T-cell (primary cell): ENCODE results near the gene UAP1L1. TPM values are rescaled to one million over a fixed set of nuclear protein-coding genes. Genes with fewer than 3 reads are reported as not detected.

ENCODE experiments used
- ATAC-seq, 4 experiments: fragments of 200-7000 bp in 3 of 4; fragments of 150-1000 bp in 1 of 4; cut with Tn5 transposase; replicated peaks in 1 of 4; 1 replicate in 3 of 4; 2 replicates in 1 of 4; pipeline ENCODE4 v1.10.0; 2021; ENCODE audit warnings: moderate library complexity in 3 of 4, mild to moderate bottlenecking in 2 of 4, moderate number of reproducible peaks in 1 of 4
- CTCF ChIA-PET, 2 donors: fragments of 300-600 bp; sonication (Branson Sonifier 250); formaldehyde crosslinking; loops; one replicate each; lab custom pipeline; 2022; ENCODE audit warnings: antibody characterized with exemption in 2 of 2; lab: Charles Lee
- POLR2A ChIA-PET, 2 donors: fragments of 300-600 bp; sonication (Branson Sonifier 250); formaldehyde crosslinking; loops; one replicate each; lab custom pipeline; 2022; ENCODE audit warnings: antibody characterized with exemption in 2 of 2; lab: Charles Lee
- DNase-seq, 35 experiments: peaks; one replicate each; pipeline versions ENCODE4 v3.0.0 to v3.0.0-alpha.2; 2013 to 2023
- H3K27ac ChIP-seq: one replicate; pipeline ENCODE4 v1.5.1; 2013; ENCODE audit warnings: low read length
- H3K27me3 ChIP-seq, 2 experiments: replicated peaks in 1 of 2; 1 replicate in 1 of 2; 2 replicates in 1 of 2; pipeline versions ENCODE4 v1.6.1 to v1.7.0; 2013; ENCODE audit warnings: low read length in 1 of 2, mixed read lengths in 1 of 2; ENCODE audit not compliant: control insufficient read depth in 2 of 2, insufficient read depth in 2 of 2; ENCODE audit errors: extremely low read depth in 1 of 2
- H3K36me3 ChIP-seq, 2 donors: 1 replicate in 1 of 2; 2 replicates in 1 of 2; pipeline versions ENCODE4 v1.6.1 to v1.7.0; 2013; ENCODE audit warnings: low read length in 1 of 2; ENCODE audit not compliant: control insufficient read depth in 2 of 2, insufficient read depth in 1 of 2; ENCODE audit errors: extremely low read depth in 1 of 2
- H3K4me1 ChIP-seq, 2 experiments: 1 replicate in 1 of 2; 2 replicates in 1 of 2; pipeline versions ENCODE4 v1.6.1 to v1.7.0; 2013; ENCODE audit warnings: low read length in 2 of 2, mixed read lengths in 1 of 2; ENCODE audit not compliant: insufficient read depth in 2 of 2, control insufficient read depth in 1 of 2; ENCODE audit errors: extremely low read depth in 1 of 2
- H3K4me3 ChIP-seq, 2 donors: 1 replicate in 1 of 2; 2 replicates in 1 of 2; pipeline versions ENCODE4 v1.5.1 to v1.7.0; 2013; ENCODE audit warnings: mild to moderate bottlenecking in 2 of 2, low read length in 1 of 2, moderate library complexity in 1 of 2; ENCODE audit not compliant: control insufficient read depth in 1 of 2; ENCODE audit errors: extremely low read depth in 1 of 2
- H3K9me3 ChIP-seq: 2 replicates; pipeline ENCODE4 v1.7.0; 2013
- H3K27ac Mint-ChIP-seq, 2 donors: one replicate each; pipeline ENCODE4 v1.8.0; 2020 to 2021; ENCODE audit warnings: mild to moderate bottlenecking in 2 of 2, mixed read lengths in 2 of 2
- H3K27me3 Mint-ChIP-seq, 2 donors: one replicate each; pipeline ENCODE4 v1.8.0; 2021 to 2022; ENCODE audit warnings: mixed read lengths in 2 of 2
- H3K36me3 Mint-ChIP-seq: one replicate; pipeline ENCODE4 v1.8.0; 2021; ENCODE audit warnings: mixed read lengths
- H3K4me1 Mint-ChIP-seq, 3 donors: one replicate each; pipeline ENCODE4 v1.8.0; 2020 to 2022; ENCODE audit warnings: mixed read lengths in 3 of 3, mild to moderate bottlenecking in 1 of 3
- H3K4me3 Mint-ChIP-seq, 3 donors: one replicate each; pipeline ENCODE4 v1.8.0; 2020 to 2022; ENCODE audit warnings: mild to moderate bottlenecking in 3 of 3, mixed read lengths in 3 of 3, moderate library complexity in 3 of 3
- H3K9me3 Mint-ChIP-seq, 3 donors: one replicate each; pipeline ENCODE4 v1.8.0; 2020 to 2022; ENCODE audit warnings: mixed read lengths in 3 of 3
- whole genome bisulfite sequencing: methylation state at CpG from one replicate; pipeline ENCODE4 v1.1.5; 2013; ENCODE audit warnings: missing lambda C conversion rate; ENCODE audit not compliant: insufficient coverage; 5-methylcytosine and 5-hydroxymethylcytosine counted together
- total RNA-seq, 35 experiments: library from RNA in 6 of 35; stranded (reverse) in 6 of 35; fragments of 120-200 nt in 1 of 35; gene quantifications; one replicate each; pipeline versions ENCODE4 v1.2.1 to v1.2.4 and lab custom pipeline; 2013 to 2026

UAP1L1 gene
- total RNA-seq, 5 donors from 2014 or later (not counting 1 experiment from before 2014, with no cell fraction given), result 11.3 to 32.8 (median 19.3) TPM

DNA sequence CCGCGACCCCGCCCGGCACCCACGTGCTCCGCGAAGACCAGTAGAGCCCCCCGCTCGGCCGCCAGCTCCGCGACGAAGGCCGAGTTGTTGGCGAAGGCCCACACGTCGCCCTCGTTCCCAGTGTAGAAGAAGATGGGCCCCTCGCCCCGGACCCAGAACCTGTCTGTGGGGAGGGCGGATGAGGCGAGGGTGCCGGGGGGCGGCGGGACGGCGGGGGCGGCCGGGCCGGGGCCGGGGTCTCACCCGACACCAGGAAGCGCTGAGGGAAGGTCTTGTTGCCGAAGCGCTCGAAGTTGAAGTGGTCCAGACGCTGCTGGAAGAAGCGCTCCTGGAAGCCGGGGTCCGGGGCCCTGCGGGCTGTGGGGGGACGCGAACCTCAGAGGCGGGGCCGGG lies 36.9 kb downstream of the UAP1L1 start:
- H3K36me3 ChIP-seq, result peaks cover 7 to 35% of the 10 kb centered on the region in 2 donors
- H3K4me3 ChIP-seq, result peak overlapping the region; percentile 44 to 47
- Mint-ChIP-seq H3K9me3 (no peaks in the 10 kb centered on the region), H3K36me3 (peaks cover 3% of the 10 kb centered on the region), H3K27ac (no peak overlapping the region), H3K27me3 (no peaks in the 10 kb centered on the region), H3K4me1 (peaks cover 5 to 10% (median 5%) of the 10 kb centered on the region in 3 donors), H3K4me3 (peak overlapping the region; percentile 49 to 71 (median 68))
- DNase-seq, result no peak
- ATAC-seq, result peak; percentile 13 to 42 (median 16)
- ChIA-PET CTCF (no interaction called here), POLR2A (interaction anchor here in 1 of 2 donors (0.7 kb wide), 1 partner anchor 17 kb away, joined by 11 read pairs; no protein-coding TSS in a partner anchor)
- peaks cover 4 to 27% of the 10 kb centered on the region in 2 experiments for H3K4me1 ChIP-seq
- H3K27ac ChIP-seq, result no peak overlapping the region
- WGBS, result 0% methylated on average over 37 of the region's 45 CpGs
- no peaks in the 10 kb centered on the region for H3K9me3 ChIP-seq
- H3K27me3 ChIP-seq, result peaks cover 0 to 2% of the 10 kb centered on the region in 2 experiments

- H3K4me3 ChIP-seq, result peak within 1 kb of the TSS; percentile 44 to 52
- 3% methylated on average over 70 of the region's 70 CpGs for WGBS
- H3K9me3 ChIP-seq, result no peaks in the 10 kb centered on the region
- H3K4me1 Mint-ChIP-seq, result peaks cover 5 to 13% (median 5%) of the 10 kb centered on the region in 3 donors
- peak; percentile 93 to 95 (median 94) for ATAC-seq
- peaks cover 4 to 27% of the 10 kb centered on the region in 2 experiments for H3K4me1 ChIP-seq
- no peak within 1 kb of the TSS for H3K27ac ChIP-seq
- peaks cover 0 to 2% of the 10 kb centered on the region in 2 experiments for H3K27me3 ChIP-seq
- DNase-seq, result peak; percentile 43 to 89 (median 71)
- H3K36me3 ChIP-seq, result peaks cover 3 to 29% of the 10 kb centered on the region in 2 donors
- ChIA-PET CTCF (interaction anchor here (0.5 to 0.8 kb wide), 2 partner anchors 19 to 462 kb away, joined by 3 read pairs; no protein-coding TSS in a partner anchor), POLR2A (interaction anchor here in 1 of 2 donors (0.6 kb wide), 1 partner anchor 126 kb away, joined by 4 read pairs; the partner anchor contains the start of gene TUBB4B)
- no peaks in the 10 kb centered on the region for H3K27me3 Mint-ChIP-seq
- H3K27ac Mint-ChIP-seq, result peak within 1 kb of the TSS in 1 of 2 donors; percentile 68
- peaks cover 3% of the 10 kb centered on the region for H3K36me3 Mint-ChIP-seq
- H3K4me3 Mint-ChIP-seq, result peak within 1 kb of the TSS; percentile 68 to 78 (median 71)
- H3K9me3 Mint-ChIP-seq, result no peaks in the 10 kb centered on the region
Observed at GRCh38 chr9:137114613-137115393, 37.5 kb downstream of the UAP1L1 start, which contains the start of gene DPP7. DPP7 (minus strand) TSS chr9:137114733; CDS start chr9:137114713, 20 bp downstream.

DNA sequence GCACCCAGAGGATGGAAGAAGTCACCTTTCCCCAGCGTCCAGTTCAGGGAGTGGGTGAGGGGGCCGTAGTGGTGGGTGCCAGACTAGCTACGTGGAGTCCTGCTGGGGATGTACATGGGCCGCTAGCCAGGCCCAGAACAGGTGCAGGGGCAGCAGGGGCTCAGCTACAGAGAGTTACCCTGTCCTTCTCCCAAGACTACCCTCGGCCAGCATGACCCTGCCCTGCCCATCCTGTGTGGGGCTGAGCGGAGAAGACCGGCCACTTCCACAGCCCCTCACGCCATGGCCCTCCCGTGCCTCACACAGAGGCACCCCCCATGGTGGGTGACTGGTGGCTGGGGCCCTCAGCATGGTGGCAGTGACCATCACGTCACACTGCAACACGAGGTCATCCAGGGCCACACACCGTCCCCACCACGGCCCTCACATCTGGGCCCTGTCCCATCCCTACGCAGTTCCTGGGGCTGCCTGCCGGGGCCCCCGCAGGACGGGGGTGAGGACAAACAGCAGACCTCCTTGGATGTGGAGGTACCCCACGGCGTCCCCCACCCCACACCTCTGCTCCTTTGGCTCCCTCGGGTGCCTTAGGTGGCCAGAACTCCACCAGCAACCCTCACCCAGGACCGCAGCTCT lies 38.2 kb downstream of the UAP1L1 start:
- peaks cover 5 to 13% (median 5%) of the 10 kb centered on the region in 3 donors for H3K4me1 Mint-ChIP-seq
- no peaks in the 10 kb centered on the region for H3K27me3 Mint-ChIP-seq
- 88% methylated on average over 16 of the region's 21 CpGs for WGBS

DNA sequence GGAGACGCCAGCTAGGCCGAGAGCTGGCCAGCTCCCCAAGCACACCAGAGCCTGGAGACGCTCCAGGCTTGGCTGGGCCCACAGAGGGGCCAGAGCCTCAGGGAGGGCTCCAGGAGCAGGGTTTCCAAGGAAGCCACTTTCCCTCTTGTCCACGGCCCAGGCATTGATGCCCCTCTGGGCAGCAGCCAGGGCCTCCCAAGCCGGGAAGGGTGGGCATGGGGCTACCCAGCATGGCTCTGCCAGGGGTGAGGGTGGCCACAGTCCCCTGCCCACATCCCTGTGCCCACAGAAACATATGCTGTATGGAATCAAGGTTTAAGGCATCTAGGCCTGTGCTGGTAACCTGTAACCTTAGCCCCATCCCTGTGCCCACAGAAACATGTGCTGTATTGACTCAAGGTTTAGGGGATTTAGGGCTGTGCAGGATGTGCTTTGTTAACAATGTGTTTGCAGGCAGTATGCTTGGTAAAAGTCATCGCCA lies 38.8 kb downstream of the UAP1L1 start:
- Histone ChIP-seq H3K9me3 (no peaks in the 10 kb centered on the region), H3K27ac (no peak overlapping the region), H3K4me1 (peaks cover 4 to 27% of the 10 kb centered on the region in 2 experiments), H3K36me3 (peaks cover 3 to 17% of the 10 kb centered on the region in 2 donors), H3K27me3 (peaks cover 0 to 2% of the 10 kb centered on the region in 2 experiments), H3K4me3 (no peak overlapping the region)
- peaks cover 5 to 13% (median 5%) of the 10 kb centered on the region in 3 donors for H3K4me1 Mint-ChIP-seq
- H3K27me3 Mint-ChIP-seq, result no peaks in the 10 kb centered on the region
- H3K4me3 Mint-ChIP-seq, result peak overlapping the region in 1 of 3 donors; percentile 23
- POLR2A ChIA-PET, result no interaction called here
- DNase-seq (no peak), ATAC-seq (no peak)
- H3K9me3 Mint-ChIP-seq, result no peaks in the 10 kb centered on the region
- 67% methylated on average over 3 of the region's 6 CpGs for WGBS
- CTCF ChIA-PET, result no interaction called here
- H3K27ac Mint-ChIP-seq, result no peak overlapping the region
- H3K36me3 Mint-ChIP-seq, result no peaks in the 10 kb centered on the region

More for the DNA sequence above, 38.2 kb downstream of the UAP1L1 start:
- Mint-ChIP-seq H3K9me3 (no peaks in the 10 kb centered on the region), H3K4me3 (peak overlapping the region in 1 of 3 donors; percentile 68), H3K36me3 (peaks cover 3% of the 10 kb centered on the region), H3K27ac (no peak overlapping the region)
- CTCF ChIA-PET, result interaction anchor here (0.5 to 0.8 kb wide), 2 partner anchors 20 to 461 kb away, joined by 3 read pairs; no protein-coding TSS in a partner anchor
- Histone ChIP-seq H3K27me3 (peaks cover 0 to 2% of the 10 kb centered on the region in 2 experiments), H3K36me3 (peaks cover 3 to 22% of the 10 kb centered on the region in 2 donors), H3K27ac (no peak overlapping the region), H3K9me3 (no peaks in the 10 kb centered on the region), H3K4me1 (peaks cover 4 to 27% of the 10 kb centered on the region in 2 experiments), H3K4me3 (peak overlapping the region in 1 of 2 donors; percentile 52)
- no peak for DNase-seq
- ATAC-seq, result no peak
- POLR2A ChIA-PET, result interaction anchor here in 1 of 2 donors (0.6 kb wide), 1 partner anchor 125 kb away, joined by 4 read pairs; the partner anchor contains the start of gene TUBB4B

DNA sequence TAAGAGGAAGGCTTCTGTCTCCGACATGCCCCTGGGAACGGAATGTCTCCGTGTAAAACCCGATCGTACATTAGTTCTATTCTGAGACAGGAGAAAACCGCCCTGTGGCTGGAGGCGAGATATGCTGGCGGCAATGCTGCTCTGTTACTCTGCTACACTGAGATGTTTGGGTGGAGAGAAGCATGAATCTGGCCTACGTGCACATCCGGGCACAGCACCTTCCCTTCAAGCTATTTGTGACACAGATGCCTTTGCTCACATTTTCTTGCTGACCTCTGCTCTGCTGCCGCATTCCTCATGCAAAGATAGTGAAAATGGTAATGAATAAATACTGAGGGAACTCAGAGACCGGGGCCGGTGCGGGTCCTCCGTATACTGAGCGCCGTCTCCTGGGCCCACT lies 39.4 kb downstream of the UAP1L1 start:
- Histone ChIP-seq H3K27ac (no peak overlapping the region), H3K9me3 (no peaks in the 10 kb centered on the region), H3K36me3 (peaks cover 3 to 13% of the 10 kb centered on the region in 2 donors), H3K27me3 (peaks cover 0 to 2% of the 10 kb centered on the region in 2 experiments), H3K4me3 (no peak overlapping the region), H3K4me1 (peaks cover 4 to 29% of the 10 kb centered on the region in 2 experiments)
- Mint-ChIP-seq H3K4me3 (peak overlapping the region in 2 of 3 donors; percentile 13 to 18), H3K27ac (no peak overlapping the region), H3K9me3 (no peaks in the 10 kb centered on the region), H3K27me3 (no peaks in the 10 kb centered on the region), H3K4me1 (peaks cover 5 to 13% (median 5%) of the 10 kb centered on the region in 3 donors), H3K36me3 (no peaks in the 10 kb centered on the region)
- WGBS, result 97% methylated on average over 7 of the region's 17 CpGs
- DNase-seq, result no peak
- ChIA-PET POLR2A (no interaction called here), CTCF (interaction anchor here in 1 of 2 donors (1.0 kb wide), 1 partner anchor 21 kb away, joined by 3 read pairs; no protein-coding TSS in a partner anchor)
- no peak for ATAC-seq
